ENCODE data around the gene NAPEPLD.

DNA sequence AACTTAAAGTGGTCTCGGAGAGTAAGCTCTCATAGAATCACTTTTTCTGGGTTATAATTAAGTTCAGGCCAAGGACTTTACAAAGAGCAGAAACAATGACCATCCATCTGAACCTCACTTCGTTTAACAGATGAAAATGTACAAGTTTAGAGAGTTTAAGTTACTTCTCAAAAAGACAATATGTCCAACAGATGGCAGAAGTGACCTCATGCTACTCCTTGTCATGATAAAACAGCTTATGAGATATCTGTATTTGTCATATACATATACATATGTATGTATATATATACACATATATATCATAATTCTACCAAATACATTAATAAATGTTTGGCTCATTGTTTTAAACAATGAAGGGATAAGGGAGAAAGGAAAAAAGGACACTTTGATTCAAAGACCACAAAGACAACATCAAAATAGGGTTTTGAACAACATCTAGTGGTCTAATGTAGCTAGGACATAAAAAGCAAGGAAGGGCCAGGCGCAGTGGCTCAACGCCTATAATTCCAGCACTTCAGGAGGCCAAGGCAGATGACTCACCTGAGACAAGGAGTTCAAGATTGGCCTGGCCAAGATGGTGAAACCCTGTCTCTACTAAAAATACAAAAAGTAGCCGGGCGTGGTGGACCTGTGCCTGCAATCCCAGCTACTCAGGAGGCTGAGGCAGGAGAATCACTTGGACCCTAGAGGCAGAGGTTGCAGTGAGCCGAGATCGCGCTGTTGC lies 17.8 kb downstream of the NAPEPLD start:
- TF ChIP-seq, protein P1, sequence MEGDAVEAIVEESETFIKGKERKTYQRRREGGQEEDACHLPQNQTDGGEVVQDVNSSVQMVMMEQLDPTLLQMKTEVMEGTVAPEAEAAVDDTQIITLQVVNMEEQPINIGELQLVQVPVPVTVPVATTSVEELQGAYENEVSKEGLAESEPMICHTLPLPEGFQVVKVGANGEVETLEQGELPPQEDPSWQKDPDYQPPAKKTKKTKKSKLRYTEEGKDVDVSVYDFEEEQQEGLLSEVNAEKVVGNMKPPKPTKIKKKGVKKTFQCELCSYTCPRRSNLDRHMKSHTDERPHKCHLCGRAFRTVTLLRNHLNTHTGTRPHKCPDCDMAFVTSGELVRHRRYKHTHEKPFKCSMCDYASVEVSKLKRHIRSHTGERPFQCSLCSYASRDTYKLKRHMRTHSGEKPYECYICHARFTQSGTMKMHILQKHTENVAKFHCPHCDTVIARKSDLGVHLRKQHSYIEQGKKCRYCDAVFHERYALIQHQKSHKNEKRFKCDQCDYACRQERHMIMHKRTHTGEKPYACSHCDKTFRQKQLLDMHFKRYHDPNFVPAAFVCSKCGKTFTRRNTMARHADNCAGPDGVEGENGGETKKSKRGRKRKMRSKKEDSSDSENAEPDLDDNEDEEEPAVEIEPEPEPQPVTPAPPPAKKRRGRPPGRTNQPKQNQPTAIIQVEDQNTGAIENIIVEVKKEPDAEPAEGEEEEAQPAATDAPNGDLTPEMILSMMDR (conservative IDR thresholded peaks at IDR 0.05; ENCODE audit: low read length), result no peak
- no peak for TF ChIP-seq EZH2phosphoT487 (IDR thresholded peaks at IDR 0.05; ENCODE audit: borderline replicate concordance, low read depth, low read length)

Measured in OCI-LY7 (cell line).